A549 (cell line): ENCODE measurements around the gene SLC29A3. TPM values are rescaled to one million over a fixed set of nuclear protein-coding genes. Genes with fewer than 3 reads are reported as not detected.

Source experiments
- ATAC-seq, 2 experiments: fragments of 200-7000 bp in 1 of 2; fragments of >200 bp in 1 of 2; cut with Nextera tagmentation in 1 of 2; cut with Tn5 transposase in 1 of 2; 3 replicates each; pipeline versions ENCODE4 v1.8.0 to v1.9.1; 2018 to 2020; ENCODE audit warnings: mild to moderate bottlenecking in 1 of 2, moderate library complexity in 1 of 2
- CTCF ChIA-PET: fragments of 300-600 bp; sonication (Branson Sonifier 250); formaldehyde crosslinking; extraction: SDS; loops from one replicate; lab custom pipeline; 2021; ENCODE audit warnings: antibody characterized with exemption, inconsistent platforms; lab: Yijun Ruan, JAX
- POLR2A ChIA-PET: fragments of 350-600 bp; formaldehyde crosslinking; extraction: SDS; loops from one replicate; lab custom pipeline; 2021; ENCODE audit warnings: antibody characterized with exemption, inconsistent platforms; lab: Yijun Ruan, JAX
- DNase-seq, 2 experiments: peaks; one replicate each; pipeline versions ENCODE4 v3.0.0 to v3.0.0-alpha.2; 2011 to 2016; ENCODE audit warnings: low read depth in 1 of 2, low spot score in 1 of 2
- FAIRE-seq: peaks from 2 replicates; lab custom pipeline; 2011; peaks lifted over from hg19 to GRCh38; lab: Jason Lieb, UNC
- H3K27ac ChIP-seq, 2 experiments: fragments of >200 bp; sonication (Bioruptor Twin); formaldehyde crosslinking; 3 replicates each; pipeline ENCODE4 v1.5.1; 2016 to 2017
- H3K4me1 ChIP-seq: fragments of >200 bp; sonication (Bioruptor Twin); formaldehyde crosslinking; 3 replicates; pipeline ENCODE4 v1.6.1; 2016
- H3K4me2 ChIP-seq: fragments of >200 bp; sonication (Bioruptor Twin); formaldehyde crosslinking; 3 replicates; pipeline ENCODE4 v1.6.1; 2016
- H3K4me3 ChIP-seq: fragments of >200 bp; sonication (Bioruptor Twin); formaldehyde crosslinking; 3 replicates; pipeline ENCODE4 v1.5.1; 2016
- H3K9me3 ChIP-seq: fragments of >200 bp; sonication (Bioruptor Twin); formaldehyde crosslinking; 3 replicates; pipeline ENCODE4 v1.6.1; 2016
- BHLHE40 ChIP-seq: IDR thresholded peaks from 2 replicates; pipeline ENCODE4 v1.6.1; 2012; ENCODE audit warnings: low read depth, low read length, inconsistent platforms
- CEBPB ChIP-seq, 2 experiments: fragments of >200 bp in 1 of 2; sonication (Bioruptor Twin) in 1 of 2; formaldehyde crosslinking in 1 of 2; IDR thresholded peaks; 2 replicates each; pipeline ENCODE4 v1.6.1; 2012 to 2016
- CHD4 ChIP-seq: fragments of 200-600 bp; sonication (generic); IDR thresholded peaks from 2 replicates; pipeline ENCODE4 v1.6.1; 2016; ENCODE audit warnings: antibody characterized with exemption, mild to moderate bottlenecking, borderline replicate concordance
- EHF ChIP-seq: fragments of 250-450 bp; sonication (Bioruptor Pico); IDR thresholded peaks from 2 replicates; pipeline ENCODE4 v1.5.0; 2020; ENCODE audit warnings: mild to moderate bottlenecking
- EHMT2 ChIP-seq: fragments of 200-600 bp; sonication (generic); IDR thresholded peaks from 2 replicates; pipeline ENCODE4 v1.6.1; 2016; ENCODE audit warnings: antibody characterized with exemption, low read depth, mild to moderate bottlenecking, moderate library complexity
- FOSL2 ChIP-seq, 2 experiments: fragments of 450-650 bp in 1 of 2; fragments of >200 bp in 1 of 2; sonication (Bioruptor Twin) in 1 of 2; formaldehyde crosslinking; IDR thresholded peaks; 2 replicates each; pipeline versions ENCODE4 v1.5.0 to v1.6.1; 2016 to 2020; ENCODE audit warnings: mild to moderate bottlenecking in 1 of 2, moderate library complexity in 1 of 2
- FOXS1 ChIP-seq: fragments of 250-450 bp; sonication (Bioruptor Pico); IDR thresholded peaks from 2 replicates; pipeline ENCODE4 v1.5.0; 2020; ENCODE audit warnings: mild to moderate bottlenecking, moderate library complexity
- HDAC2 ChIP-seq: fragments of 200-600 bp; sonication (generic); IDR thresholded peaks from 2 replicates; pipeline ENCODE4 v1.6.1; 2016
- HEYL ChIP-seq: fragments of 250-450 bp; sonication (Bioruptor Pico); IDR thresholded peaks from 2 replicates; pipeline ENCODE4 v1.8.0; 2021; ENCODE audit warnings: mild to moderate bottlenecking, moderate library complexity
- HOXA7 ChIP-seq: fragments of 250-450 bp; sonication (Bioruptor Pico); IDR thresholded peaks from 2 replicates; pipeline ENCODE4 v1.5.0; 2020; ENCODE audit warnings: mild to moderate bottlenecking, moderate library complexity
- JUN ChIP-seq, 2 experiments: fragments of >200 bp; sonication (Bioruptor Twin); formaldehyde crosslinking; IDR thresholded peaks; 2 replicates in 1 of 2; 3 replicates in 1 of 2; pipeline ENCODE4 v1.6.1; 2016 to 2017
- KDM5A ChIP-seq: fragments of 200-600 bp; sonication (generic); IDR thresholded peaks from 2 replicates; pipeline ENCODE4 v1.6.1; 2016; ENCODE audit warnings: antibody characterized with exemption, mild to moderate bottlenecking
- MAFK ChIP-seq: fragments of 450-650 bp; IDR thresholded peaks from 2 replicates; pipeline ENCODE4 v1.6.1; 2014; ENCODE audit not compliant: partially characterized antibody
- NPAS2 ChIP-seq: fragments of 250-450 bp; sonication (Bioruptor Pico); IDR thresholded peaks from 2 replicates; pipeline ENCODE4 v1.8.0; 2022; ENCODE audit warnings: mild to moderate bottlenecking, moderate library complexity, borderline replicate concordance
- POLR2A ChIP-seq: IDR thresholded peaks from 2 replicates; pipeline ENCODE4 v1.6.1; 2012; ENCODE audit warnings: mild to moderate bottlenecking, low read length
- TP53 ChIP-seq: fragments of 250-450 bp; sonication (Bioruptor Pico); IDR thresholded peaks from 2 replicates; pipeline ENCODE4 v1.5.0; 2021; ENCODE audit warnings: mild to moderate bottlenecking, moderate library complexity
- WGBS: methylation state at CpG from one replicate; pipeline ENCODE4 v1.1.6; 2017; ENCODE audit errors: missing lambda C conversion rate; 5-methylcytosine and 5-hydroxymethylcytosine counted together
- polyA plus RNA-seq, 4 experiments: library from polyadenylated mRNA; depleted of rRNA in 3 of 4; stranded (reverse); fragments of >200 nt; fragmentation: RNase III in 1 of 4; extraction: RNeasy Plus Mini Kit Qiagen cat#74134 plus additional on column Dnase treatment in 1 of 4; gene quantifications; 2 replicates in 3 of 4; 3 replicates in 1 of 4; pipeline ENCODE4 v1.2.3, GENCODE V29; 2011 to 2017
- TF ChIP-seq, protein P1 (sequence below): fragments of 250-450 bp; sonication (Bioruptor Pico); IDR thresholded peaks from 2 replicates; pipeline ENCODE4 v1.5.0; 2020; ENCODE audit warnings: low read depth, mild to moderate bottlenecking, moderate library complexity
- TF ChIP-seq, protein P2 (sequence below): fragments of 200-600 bp; sonication (generic); IDR thresholded peaks from 2 replicates; pipeline ENCODE4 v1.6.1; 2016; ENCODE audit warnings: antibody characterized with exemption, mild to moderate bottlenecking, moderate library complexity
- TF ChIP-seq, protein P3 (sequence below): IDR thresholded peaks from 2 replicates; pipeline ENCODE4 v1.6.1; 2012
- TF ChIP-seq, protein P4 (sequence below): IDR thresholded peaks from 2 replicates; pipeline ENCODE4 v1.6.1; 2012; ENCODE audit warnings: low read depth, borderline replicate concordance
- TF ChIP-seq, protein P5 (sequence below): fragments of >200 bp; sonication (Bioruptor Twin); formaldehyde crosslinking; IDR thresholded peaks from 2 replicates; pipeline ENCODE4 v1.6.1; 2016
- TF ChIP-seq, protein P6 (sequence below): fragments of 150-350 bp; IDR thresholded peaks from 2 replicates; pipeline ENCODE4 v1.6.1; 2014; ENCODE audit warnings: low read depth, mild to moderate bottlenecking, low read length

SLC29A3 gene
- polyA plus RNA-seq, 2 of the 4 experiments (the other 2 are of a cell fraction): 7.2 to 11.4 TPM

DNA sequence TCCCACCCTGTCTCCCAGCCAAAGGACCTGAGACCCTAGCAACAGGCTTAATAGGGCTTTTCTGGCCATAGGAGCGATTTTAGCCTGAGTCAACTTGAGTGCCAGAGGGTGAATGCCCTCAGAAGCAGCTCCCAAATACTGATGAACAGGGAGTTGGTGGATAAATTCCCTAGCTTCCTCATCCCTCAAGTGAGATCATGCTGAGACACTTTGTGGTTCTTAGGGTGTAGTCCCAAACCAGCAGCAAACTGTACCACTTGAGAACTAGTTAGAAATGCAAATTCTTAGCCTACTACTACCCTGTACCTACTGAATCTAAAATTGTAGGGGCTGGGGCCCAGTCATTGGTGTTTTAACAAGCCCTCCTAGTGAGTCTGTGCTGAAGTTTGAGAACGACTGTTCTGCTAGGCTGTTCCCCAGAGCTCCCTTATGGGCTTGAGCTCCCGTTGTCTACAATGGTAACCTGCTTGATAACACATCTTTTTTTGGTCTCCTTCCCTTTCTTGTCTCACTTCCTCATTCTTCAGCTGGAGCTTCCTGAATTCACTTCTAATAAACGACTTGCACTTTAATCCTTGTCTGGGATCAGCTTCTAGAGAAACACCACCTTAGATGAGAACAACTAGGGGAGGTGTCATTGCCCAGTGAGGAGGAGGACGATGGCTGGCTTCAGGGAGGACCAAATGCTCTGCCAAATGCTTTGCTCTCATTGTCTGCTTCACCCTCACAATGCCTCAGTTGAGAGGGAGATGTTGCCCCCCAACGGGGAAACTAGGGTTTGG lies 59.5 kb downstream of the SLC29A3 start:
- TF ChIP-seq CEBPB (IDR thresholded peaks at IDR 0.05) (no peak), HEYL (CRISPR knock-in tag) (no peak), HOXA7 (CRISPR knock-in tag) (no peak), HDAC2 (no peak), EHF (CRISPR knock-in tag) (no peak), KDM5A (no peak), EHMT2 (no peak), NPAS2 (CRISPR knock-in tag) (no peak), BHLHE40 (no peak), FOXS1 (no peak)
- TF ChIP-seq, protein P1, sequence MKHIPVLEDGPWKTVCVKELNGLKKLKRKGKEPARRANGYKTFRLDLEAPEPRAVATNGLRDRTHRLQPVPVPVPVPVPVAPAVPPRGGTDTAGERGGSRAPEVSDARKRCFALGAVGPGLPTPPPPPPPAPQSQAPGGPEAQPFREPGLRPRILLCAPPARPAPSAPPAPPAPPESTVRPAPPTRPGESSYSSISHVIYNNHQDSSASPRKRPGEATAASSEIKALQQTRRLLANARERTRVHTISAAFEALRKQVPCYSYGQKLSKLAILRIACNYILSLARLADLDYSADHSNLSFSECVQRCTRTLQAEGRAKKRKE (CRISPR knock-in tag): no peak
- TF ChIP-seq, protein P2, sequence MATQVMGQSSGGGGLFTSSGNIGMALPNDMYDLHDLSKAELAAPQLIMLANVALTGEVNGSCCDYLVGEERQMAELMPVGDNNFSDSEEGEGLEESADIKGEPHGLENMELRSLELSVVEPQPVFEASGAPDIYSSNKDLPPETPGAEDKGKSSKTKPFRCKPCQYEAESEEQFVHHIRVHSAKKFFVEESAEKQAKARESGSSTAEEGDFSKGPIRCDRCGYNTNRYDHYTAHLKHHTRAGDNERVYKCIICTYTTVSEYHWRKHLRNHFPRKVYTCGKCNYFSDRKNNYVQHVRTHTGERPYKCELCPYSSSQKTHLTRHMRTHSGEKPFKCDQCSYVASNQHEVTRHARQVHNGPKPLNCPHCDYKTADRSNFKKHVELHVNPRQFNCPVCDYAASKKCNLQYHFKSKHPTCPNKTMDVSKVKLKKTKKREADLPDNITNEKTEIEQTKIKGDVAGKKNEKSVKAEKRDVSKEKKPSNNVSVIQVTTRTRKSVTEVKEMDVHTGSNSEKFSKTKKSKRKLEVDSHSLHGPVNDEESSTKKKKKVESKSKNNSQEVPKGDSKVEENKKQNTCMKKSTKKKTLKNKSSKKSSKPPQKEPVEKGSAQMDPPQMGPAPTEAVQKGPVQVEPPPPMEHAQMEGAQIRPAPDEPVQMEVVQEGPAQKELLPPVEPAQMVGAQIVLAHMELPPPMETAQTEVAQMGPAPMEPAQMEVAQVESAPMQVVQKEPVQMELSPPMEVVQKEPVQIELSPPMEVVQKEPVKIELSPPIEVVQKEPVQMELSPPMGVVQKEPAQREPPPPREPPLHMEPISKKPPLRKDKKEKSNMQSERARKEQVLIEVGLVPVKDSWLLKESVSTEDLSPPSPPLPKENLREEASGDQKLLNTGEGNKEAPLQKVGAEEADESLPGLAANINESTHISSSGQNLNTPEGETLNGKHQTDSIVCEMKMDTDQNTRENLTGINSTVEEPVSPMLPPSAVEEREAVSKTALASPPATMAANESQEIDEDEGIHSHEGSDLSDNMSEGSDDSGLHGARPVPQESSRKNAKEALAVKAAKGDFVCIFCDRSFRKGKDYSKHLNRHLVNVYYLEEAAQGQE: no peak
- TF ChIP-seq, protein P3, sequence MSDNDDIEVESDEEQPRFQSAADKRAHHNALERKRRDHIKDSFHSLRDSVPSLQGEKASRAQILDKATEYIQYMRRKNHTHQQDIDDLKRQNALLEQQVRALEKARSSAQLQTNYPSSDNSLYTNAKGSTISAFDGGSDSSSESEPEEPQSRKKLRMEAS: no peak
- H3K4me2 ChIP-seq: no peak overlapping the region
- DNase-seq (no peak), ATAC-seq (no peak), FAIRE-seq (no peak)
- H3K4me1 ChIP-seq: peaks cover 12% of the 10 kb centered on the region
- WGBS: 41% methylated on average over 6 of the region's 6 CpGs
- ChIA-PET POLR2A (interaction anchor here (2.4 to 2.8 kb wide), 2 partner anchors 14 to 59 kb away, joined by 23 to 36 read pairs; partner anchors contain the start of gene SLC29A3), CTCF (interaction anchor here (0.7 to 47.4 kb wide), 17 partner anchors 10 to 462 kb away, joined by 3 to 977 read pairs (median 4); partner anchors contain the start of genes CDH23 and SLC29A3)
- H3K9me3 ChIP-seq: no peaks in the 10 kb centered on the region
- H3K27ac ChIP-seq: no peak overlapping the region
- no peak overlapping the region for H3K4me3 ChIP-seq

DNA sequence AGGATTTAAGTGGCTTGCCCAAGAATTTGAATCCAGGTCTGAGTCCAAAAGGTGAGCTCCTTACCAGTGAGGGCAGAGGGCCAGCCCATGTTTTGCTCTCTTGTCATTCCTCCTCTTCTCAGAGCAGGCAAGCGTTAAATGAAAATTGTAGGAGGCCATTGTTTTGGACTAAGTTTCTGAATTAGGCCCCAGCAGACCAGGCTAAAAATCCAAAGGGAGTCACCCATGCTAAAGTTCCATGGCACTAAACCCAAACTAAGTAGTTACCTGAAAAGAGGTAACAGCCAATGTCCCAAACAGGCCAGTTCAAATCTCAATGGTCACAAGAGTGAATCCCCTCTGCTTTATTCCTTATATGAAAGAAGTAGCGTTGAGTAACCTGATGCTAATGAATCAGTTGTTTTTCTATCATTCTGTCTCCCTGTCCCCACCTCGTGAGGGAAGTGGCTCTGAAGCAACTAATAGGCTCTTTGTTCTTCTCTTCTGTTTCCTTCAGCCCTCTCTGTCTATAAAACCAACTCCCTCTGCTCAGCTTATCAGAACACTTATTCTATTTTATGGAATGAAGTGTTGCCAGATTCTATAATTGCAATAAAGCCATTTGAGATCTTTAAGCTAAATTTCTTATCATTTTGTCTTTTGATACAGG lies 60.2 kb downstream of the SLC29A3 start:
- CTCF ChIA-PET: interaction anchor here (0.9 to 47.4 kb wide), 9 partner anchors 12 to 329 kb away, joined by 3 to 977 read pairs (median 17); partner anchors contain the start of genes CDH23 and SLC29A3
- WGBS: 61% methylated on average over 3 of the region's 3 CpGs
- TF ChIP-seq TP53 (CRISPR knock-in tag) (no peak), FOXS1 (no peak), POLR2A (no peak), CEBPB (IDR thresholded peaks at IDR 0.05) (no peak), FOSL2 (IDR thresholded peaks at IDR 0.05) (no peak), FOSL2 (CRISPR knock-in tag; IDR thresholded peaks at IDR 0.05) (no peak), JUN (IDR thresholded peaks at IDR 0.05) (no peak), CHD4 (no peak), MAFK (no peak)
- TF ChIP-seq, protein P4, sequence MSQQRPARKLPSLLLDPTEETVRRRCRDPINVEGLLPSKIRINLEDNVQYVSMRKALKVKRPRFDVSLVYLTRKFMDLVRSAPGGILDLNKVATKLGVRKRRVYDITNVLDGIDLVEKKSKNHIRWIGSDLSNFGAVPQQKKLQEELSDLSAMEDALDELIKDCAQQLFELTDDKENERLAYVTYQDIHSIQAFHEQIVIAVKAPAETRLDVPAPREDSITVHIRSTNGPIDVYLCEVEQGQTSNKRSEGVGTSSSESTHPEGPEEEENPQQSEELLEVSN: no peak
- TF ChIP-seq, protein P5, sequence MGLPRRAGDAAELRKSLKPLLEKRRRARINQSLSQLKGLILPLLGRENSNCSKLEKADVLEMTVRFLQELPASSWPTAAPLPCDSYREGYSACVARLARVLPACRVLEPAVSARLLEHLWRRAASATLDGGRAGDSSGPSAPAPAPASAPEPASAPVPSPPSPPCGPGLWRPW: no peak
- TF ChIP-seq, protein P6, sequence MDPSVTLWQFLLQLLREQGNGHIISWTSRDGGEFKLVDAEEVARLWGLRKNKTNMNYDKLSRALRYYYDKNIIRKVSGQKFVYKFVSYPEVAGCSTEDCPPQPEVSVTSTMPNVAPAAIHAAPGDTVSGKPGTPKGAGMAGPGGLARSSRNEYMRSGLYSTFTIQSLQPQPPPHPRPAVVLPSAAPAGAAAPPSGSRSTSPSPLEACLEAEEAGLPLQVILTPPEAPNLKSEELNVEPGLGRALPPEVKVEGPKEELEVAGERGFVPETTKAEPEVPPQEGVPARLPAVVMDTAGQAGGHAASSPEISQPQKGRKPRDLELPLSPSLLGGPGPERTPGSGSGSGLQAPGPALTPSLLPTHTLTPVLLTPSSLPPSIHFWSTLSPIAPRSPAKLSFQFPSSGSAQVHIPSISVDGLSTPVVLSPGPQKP: no peak
- TF ChIP-seq, protein P2: no peak
- TF ChIP-seq, protein P3: no peak
- Histone ChIP-seq H3K4me1 (peaks cover 12% of the 10 kb centered on the region), H3K27ac (no peak overlapping the region), H3K4me3 (no peak overlapping the region), H3K9me3 (no peaks in the 10 kb centered on the region), H3K4me2 (no peak overlapping the region)
- FAIRE-seq (no peak), DNase-seq (no peak), ATAC-seq (no peak)
- POLR2A ChIA-PET: no interaction called here
